Measurements from ENCODE around the gene ZMIZ2.

ZMIZ2 gene

DNA sequence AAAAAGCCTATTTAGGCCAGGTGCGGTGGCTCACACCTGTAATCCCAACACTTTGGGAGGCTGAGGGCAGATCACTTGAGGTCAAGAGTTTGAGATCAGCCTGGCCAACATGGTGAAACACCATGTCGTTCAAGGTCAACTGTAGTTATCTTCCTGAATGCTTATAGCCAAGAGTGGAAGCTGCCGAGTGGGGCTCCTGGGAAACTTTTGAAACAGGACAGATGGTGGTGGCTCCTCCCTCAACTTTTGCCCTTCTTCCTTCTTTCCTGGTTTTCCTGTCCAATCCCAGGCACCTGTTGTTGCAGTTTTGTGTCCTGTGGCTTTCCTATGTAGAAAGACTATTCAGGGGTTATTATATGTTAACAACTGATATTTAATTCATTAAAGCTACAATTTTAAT is 39.1 kb downstream of the ZMIZ2 start:
- no peak for DNase-seq (ENCODE audit: low read depth)
- TF ChIP-seq, protein P1, sequence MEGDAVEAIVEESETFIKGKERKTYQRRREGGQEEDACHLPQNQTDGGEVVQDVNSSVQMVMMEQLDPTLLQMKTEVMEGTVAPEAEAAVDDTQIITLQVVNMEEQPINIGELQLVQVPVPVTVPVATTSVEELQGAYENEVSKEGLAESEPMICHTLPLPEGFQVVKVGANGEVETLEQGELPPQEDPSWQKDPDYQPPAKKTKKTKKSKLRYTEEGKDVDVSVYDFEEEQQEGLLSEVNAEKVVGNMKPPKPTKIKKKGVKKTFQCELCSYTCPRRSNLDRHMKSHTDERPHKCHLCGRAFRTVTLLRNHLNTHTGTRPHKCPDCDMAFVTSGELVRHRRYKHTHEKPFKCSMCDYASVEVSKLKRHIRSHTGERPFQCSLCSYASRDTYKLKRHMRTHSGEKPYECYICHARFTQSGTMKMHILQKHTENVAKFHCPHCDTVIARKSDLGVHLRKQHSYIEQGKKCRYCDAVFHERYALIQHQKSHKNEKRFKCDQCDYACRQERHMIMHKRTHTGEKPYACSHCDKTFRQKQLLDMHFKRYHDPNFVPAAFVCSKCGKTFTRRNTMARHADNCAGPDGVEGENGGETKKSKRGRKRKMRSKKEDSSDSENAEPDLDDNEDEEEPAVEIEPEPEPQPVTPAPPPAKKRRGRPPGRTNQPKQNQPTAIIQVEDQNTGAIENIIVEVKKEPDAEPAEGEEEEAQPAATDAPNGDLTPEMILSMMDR (conservative IDR thresholded peaks at IDR 0.05; ENCODE audit: low read depth, low read length), result no peak
- H3K4me3 ChIP-seq (ENCODE audit: low read length), result no peak overlapping the region

DNA sequence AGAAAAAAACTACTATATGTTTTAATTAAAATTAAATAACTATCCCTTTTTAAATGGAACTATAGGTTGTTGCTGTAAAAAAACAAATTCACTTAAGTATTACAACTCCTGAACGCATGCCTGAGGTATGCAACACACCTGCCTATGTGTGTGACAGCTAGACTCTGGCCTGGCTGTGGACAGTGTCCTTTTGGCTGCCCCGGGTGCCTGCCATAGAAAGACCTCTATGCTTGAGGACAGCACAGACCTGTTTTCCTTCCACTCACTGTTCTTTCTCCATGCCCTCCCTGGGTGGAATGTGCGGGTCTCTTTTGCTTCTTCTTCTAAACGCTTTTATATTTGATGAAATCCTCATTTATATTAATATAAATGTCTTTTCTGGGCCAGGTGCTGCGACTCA is 41.3 kb downstream of the ZMIZ2 start:
- TF ChIP-seq, protein P1 (conservative IDR thresholded peaks at IDR 0.05; ENCODE audit: low read depth, low read length), result no peak
- H3K4me3 ChIP-seq (ENCODE audit: low read length), result no peak overlapping the region
- DNase-seq (ENCODE audit: low read depth), result no peak

DNA sequence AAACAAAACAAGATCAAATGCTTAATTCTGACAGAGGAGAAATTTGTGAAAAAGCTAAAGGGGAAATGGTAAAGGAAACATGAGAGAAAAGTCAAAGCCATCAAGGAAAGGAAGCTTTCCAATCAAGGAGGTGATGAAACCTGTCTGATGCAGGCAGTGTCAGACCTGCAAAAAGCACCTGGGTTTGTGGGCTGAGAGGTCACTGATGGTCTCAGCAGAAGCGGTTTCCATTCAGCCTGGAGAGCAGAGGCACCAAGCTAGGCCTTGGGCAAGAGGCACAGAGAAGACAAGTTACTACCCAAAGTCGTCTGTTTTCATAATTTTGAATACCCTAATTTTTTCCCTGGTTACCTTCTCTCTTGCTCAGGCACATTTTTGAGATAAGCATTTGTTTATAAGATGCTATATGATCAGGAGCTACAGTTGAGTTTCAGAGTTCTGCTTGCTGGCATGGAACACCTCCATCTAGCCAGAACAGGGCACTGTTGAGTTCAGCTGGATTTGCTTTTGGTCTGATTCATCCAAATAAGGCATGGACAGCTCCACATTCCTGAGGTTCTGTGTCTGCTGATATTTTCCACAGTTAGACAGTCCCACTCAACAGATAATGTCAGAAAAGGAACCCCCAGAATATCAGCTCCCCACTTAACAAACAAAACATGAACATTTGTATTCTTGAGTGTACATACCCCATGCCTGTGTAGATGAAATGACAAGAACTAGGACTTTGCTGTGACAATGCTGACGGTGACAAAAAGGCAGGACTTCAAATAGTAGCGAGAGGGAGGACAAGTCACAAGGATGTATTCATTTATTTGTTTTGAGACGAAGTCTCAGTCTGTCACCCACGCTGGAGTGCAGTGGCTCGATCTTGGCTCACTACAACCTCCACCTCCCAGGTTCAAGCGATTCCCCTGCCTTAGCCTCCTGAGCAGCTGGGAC is 42.9 kb downstream of the ZMIZ2 start:
- no peak for DNase-seq (ENCODE audit: low read depth)
- TF ChIP-seq, protein P1 (conservative IDR thresholded peaks at IDR 0.05; ENCODE audit: low read depth, low read length), result peak; percentile 29
- H3K4me3 ChIP-seq (ENCODE audit: low read length), result no peak overlapping the region

DNA sequence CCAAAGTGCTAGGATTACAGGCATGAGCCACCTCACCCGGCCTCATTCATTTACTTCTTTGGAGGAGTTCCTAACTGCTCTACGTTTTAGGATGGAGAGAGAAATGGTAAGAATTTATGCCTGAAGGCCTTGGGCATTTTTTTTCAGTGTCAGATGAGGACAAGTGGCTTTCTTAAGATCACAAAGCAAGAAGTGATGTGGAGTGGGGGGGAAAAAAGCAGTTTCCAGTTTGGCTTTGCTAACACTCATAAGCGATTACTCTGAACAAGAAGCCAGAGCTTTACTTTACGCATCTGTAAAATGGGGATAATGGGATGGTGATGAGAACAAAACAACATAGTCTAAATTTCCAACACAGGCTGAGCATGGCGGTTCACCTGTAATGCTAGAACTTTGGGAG is 45.3 kb downstream of the ZMIZ2 start:
- TF ChIP-seq, protein P1 (conservative IDR thresholded peaks at IDR 0.05; ENCODE audit: low read depth, low read length), result no peak
- H3K4me3 ChIP-seq (ENCODE audit: low read length), result no peak overlapping the region
- DNase-seq (ENCODE audit: low read depth), result no peak

DNA sequence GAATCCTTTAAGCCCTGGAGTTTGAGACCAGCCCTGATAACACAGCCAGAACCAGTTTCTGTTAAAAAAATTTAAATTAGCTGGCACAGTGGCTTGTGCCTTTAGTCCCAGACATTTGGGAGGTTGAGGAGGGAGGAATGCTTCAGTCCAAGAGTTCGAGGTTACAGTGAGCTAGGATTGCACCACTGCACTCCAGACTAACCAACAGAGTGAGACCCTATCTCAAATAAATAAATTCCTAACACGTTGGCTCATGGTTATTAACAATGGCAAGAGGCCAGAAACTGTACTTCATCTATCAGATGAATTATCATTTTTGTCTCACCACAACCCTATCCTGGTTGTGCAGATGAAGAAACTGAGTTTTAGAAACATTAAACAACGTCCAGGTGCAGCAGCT is 45.7 kb downstream of the ZMIZ2 start:
- TF ChIP-seq, protein P1 (conservative IDR thresholded peaks at IDR 0.05; ENCODE audit: low read depth, low read length), result no peak
- DNase-seq (ENCODE audit: low read depth), result no peak
- no peak overlapping the region for H3K4me3 ChIP-seq (ENCODE audit: low read length)

DNA sequence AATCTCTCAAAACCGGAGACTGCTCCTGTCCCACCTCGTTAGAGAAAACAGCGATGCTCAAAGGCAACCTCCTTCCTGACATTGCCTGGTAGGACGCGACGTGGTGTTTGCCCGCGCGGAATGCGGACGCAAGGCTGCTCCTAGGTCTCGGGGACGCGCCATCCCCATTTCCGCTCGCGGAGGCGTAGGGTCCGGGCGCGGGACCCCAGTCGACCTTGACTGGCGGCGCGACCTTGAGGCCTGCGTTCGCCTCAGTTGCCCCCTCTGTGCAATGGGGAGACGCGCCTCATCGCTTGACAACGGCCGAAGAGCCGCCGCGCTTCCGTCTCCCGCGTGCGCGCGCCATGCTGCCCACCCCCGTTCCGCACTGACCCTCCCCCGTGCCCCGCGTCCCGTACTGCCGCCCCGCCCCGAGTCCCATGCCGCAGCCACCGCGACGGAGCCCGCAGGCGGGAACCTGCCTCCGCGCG is 47.4 kb downstream of the ZMIZ2 start:
- no peak for DNase-seq (ENCODE audit: low read depth)
- TF ChIP-seq, protein P1 (conservative IDR thresholded peaks at IDR 0.05; ENCODE audit: low read depth, low read length), result no peak
- H3K4me3 ChIP-seq (ENCODE audit: low read length), result peak overlapping the region; percentile 71

Data from retinal pigment epithelial cell (primary cell).